ENCODE measurements around the gene FCN3.
"Not testable (repeated sequence)": the region's sequence is repeated elsewhere in the genome, so short reads cannot be mapped to it uniquely, and the experiment has no call there.

The FCN3 gene

DNA sequence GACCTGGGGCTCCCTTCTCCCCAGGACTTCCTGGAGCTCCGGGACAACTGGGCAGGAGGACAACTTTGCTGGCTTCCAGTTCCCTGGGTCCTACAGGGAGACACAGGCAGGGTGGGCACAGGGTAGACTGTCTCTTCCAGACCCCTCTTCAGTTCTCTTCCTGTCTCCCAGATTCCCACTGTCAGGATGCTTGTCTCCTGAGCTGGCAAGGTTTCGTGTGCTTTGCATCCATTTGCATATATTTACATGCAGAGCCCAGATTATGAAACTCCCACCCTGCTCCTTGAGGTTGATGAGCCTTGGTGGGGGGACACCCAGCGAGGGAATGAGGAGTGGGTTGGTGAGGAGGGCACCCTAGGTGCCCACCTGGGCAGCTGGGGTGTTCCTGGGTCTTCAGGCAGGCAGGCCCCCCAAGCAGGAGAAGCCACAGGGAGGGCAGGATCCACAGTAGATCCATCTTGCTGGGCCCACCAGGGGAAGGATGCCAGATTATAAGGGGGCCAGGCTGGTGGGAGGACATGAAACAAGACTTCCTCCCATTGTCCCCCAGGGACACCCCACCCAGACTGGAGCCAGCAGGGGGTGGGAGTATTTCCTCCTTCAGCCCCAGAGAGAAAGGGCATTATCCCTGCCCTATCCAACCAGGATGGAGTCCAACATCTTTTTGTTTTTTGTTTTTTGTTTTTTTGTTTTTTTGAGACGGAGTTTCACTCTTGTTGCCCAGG is at the start of gene FCN3:
Gene FCN3, minus strand, starts transcription at position 463 of the 725 bp plus-strand sequence. Its CDS starts 6 bp downstream, at position 457.
- DNase-seq, result no peak

- DNase-seq, result no peak
Observed at GRCh38 chr1:27423709-27424108, 49.1 kb upstream of the FCN3 start.

DNA sequence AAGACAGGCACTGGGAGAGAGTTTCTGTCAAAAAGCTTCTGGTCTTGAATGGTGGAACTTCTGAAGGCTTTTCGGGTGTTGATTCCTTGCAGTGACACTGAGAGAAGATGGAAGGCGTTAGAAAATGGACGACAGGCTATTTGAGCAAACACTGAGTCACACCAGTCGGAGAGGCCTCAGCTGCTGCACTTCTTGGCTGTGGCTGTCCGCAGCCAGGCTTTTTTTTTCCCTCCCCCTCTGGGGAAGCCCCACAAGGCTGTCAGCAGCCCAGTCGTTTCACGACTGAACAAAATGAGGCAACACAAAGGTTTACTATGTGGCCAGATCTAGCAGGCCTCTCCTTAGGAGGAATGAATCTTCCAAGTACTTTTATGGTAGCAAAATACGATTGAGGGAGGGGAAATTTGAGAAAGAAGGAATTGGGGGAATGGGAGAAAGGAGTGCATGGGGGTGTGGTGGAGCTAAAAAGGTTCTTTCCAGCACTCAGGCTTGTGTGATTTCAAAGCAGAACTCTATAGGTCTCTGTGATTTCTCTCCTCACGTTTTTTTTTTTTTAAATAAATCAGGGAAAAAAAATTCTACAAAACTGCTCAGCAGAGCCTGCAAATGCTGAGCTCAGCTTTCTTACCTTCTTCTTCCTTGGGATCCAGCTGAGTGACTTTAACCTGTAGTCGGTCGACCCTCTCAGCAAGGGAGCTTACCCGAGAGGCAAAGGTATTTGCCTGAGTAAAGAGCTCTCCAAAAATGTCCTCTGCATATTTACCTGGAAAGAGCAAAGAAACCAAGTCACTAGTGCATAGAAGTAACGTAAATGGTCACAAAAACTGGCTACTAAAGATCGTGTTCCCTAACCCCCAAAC is 43.9 kb upstream of the FCN3 start:
- no peak for DNase-seq

DNA sequence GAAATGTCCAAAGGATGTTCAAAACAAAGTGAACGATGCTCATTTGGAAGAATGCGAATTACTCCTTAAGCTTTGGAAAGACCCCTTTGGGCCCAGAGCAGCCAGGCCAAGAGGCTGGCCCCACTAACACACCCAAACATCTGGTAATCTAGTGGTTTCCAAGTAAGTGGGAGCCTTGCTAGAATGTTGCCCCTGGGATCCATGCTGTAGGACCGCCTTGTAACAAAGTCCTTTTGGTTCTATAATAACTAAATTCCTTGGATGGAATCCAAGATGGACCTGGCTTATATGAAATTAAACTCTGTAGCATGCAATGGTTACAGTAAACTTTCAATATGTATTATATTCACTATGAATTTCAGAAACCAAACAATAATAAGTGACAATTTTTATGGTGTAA is 43.1 kb upstream of the FCN3 start:
- DNase-seq, result no peak

GRCh38 chr1:27416387-27417111 is 41.9 kb upstream of the FCN3 start:
- DNase-seq, result no peak

- DNase-seq, result no peak
Observed at GRCh38 chr1:27414091-27414490, 39.5 kb upstream of the FCN3 start.

DNA sequence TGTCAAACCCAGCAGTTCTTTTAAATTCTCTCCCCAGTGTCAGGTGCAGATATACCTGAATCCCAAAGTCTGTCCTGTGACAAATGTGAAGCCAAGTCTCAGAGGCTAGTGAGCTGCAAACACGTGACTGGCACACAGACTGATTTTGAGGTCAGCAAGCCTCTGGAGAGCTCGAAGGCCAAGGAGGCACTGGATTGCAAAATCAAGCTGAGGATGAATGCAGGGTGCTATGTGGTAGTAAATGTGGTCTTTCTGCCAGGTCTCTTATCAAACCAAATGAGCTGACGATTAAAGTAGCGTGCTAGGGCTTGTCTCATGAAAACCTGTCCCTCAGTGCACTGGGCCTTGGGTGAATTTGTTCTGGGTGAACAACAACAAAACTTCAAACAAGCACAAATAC is 38.4 kb upstream of the FCN3 start:
- DNase-seq, result no peak

DNA sequence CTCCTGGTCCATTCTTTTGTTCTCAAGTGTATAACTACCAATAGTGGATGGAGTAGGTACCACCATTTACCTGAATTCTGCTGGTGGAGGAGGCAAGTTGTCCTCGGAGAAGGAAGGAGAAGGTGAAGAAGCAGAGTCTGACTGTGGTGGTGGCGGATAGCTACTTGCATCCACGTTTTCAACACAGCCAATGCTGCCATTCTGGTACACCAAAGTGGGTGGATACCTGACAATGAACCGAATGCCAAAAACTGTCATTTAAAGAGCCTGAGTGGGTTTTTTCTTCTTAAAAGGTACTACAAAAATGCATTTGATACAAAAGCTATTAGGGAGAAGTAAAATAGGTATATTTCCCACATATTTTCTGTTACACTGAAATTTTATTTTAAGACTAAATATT is 37.9 kb upstream of the FCN3 start:
- no peak for DNase-seq

DNA sequence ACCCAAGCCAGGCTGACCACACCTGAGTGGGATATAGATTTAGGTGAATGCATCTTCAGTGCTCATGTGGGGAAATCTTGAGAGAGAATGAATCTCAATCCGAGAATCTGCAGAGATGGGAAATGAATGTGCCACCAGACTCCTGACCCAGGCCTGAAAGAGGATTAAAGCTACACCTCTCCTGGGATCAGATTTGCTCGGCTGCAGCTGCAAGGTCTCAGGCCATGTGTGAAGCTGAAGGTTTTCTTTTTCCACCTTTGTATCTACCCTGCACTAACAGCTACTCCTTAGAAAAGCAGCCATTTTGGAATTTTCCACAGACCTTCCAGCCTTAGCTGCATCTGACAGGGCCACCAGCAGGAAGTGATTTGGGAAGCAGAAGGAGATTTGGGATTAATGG is 36.1 kb upstream of the FCN3 start:
- no peak for DNase-seq

- DNase-seq, result no peak
Observed at GRCh38 chr1:27409669-27410068, 35.0 kb upstream of the FCN3 start.

DNA sequence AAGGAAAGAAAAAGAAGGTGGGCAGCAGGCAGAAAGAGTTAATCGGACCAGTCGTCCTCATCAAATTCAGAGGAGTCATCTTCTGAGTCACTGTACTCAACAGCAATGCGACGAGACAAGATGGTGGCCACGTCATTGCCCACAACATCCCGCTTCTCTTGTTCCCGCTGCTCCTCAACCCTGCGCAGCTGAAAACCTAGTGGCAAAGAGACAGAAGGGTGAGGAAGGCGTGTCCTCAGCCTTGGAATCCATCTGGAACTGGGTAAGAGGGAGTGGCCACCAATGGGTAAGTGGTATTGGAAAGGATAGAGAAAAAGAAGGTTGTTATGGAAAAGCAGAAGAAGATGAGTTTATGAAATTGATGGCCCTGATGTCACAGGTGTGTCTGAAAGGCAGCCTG is 33.5 kb upstream of the FCN3 start:
- DNase-seq, result no peak

DNA sequence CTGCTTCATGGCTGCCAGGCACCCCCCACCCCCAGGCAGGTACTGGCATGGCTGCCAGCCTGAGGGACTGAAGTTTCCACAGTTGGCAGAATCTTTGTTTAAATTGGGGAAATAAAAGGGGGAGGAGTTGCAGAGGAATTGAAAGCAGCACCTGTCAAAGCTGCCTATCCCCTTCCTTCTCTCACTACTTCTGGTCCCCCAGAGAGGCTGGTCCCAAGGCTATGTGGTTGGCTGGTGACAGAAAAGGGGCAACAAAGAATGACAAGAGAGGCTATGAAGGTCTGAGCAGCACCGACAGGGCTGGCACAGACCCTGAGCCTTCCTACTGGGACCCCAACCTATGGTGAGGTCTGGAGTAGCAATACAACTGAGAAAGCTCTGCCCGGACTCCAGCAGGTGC is 32.2 kb upstream of the FCN3 start:
- DNase-seq, result not testable (repeated sequence)

DNA sequence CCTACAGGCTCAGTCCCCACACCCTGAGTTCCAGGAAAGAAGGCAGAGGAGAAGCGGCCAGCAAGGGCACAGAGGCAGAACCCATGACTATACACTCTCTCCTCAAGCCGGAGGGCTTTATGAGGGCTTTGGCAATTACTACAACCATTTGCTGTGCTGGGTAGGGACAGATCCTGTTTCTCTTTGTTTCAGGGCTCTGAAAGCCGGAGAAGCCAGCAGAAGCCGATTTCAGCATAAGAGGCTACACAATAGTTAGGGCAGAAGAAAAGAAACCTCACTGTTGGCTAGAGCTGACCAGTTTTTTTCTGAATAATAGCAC is 31.7 kb upstream of the FCN3 start:
- no peak for DNase-seq

- not testable (repeated sequence) for DNase-seq
Observed at GRCh38 chr1:27405598-27406361, 31.2 kb upstream of the FCN3 start.

GRCh38 chr1:27405074-27405473 is 30.4 kb upstream of the FCN3 start:
- DNase-seq, result no peak

GRCh38 chr1:27403931-27404330 is 29.3 kb upstream of the FCN3 start:
- no peak for DNase-seq

GRCh38 chr1:27403065-27403726 is 28.6 kb upstream of the FCN3 start:
- DNase-seq, result no peak

DNA sequence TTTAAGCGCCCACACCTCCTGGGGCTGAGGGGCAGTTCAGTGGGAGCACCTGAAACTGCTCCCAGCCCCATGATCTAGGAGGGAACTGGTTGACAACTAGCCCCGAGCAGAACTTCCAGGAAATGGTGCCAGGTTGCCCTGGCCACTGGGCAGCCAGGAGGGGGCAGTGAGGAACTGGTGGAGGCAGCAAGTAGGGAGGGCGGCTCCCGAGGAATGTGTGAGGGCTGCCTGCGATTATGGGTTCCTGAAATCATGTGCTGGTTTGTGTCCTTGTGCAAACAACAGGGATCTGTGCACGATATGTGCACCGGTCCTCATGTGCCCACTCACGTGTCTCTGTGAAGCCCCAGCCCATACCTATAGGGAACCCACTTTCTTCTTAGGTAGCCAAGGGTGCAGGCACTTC is 27.7 kb upstream of the FCN3 start:
- no peak for DNase-seq

- no peak for DNase-seq
Observed at GRCh38 chr1:27400963-27401341, 26.3 kb upstream of the FCN3 start.

- no peak for DNase-seq
Observed at GRCh38 chr1:27400082-27400962, 25.7 kb upstream of the FCN3 start.

DNA sequence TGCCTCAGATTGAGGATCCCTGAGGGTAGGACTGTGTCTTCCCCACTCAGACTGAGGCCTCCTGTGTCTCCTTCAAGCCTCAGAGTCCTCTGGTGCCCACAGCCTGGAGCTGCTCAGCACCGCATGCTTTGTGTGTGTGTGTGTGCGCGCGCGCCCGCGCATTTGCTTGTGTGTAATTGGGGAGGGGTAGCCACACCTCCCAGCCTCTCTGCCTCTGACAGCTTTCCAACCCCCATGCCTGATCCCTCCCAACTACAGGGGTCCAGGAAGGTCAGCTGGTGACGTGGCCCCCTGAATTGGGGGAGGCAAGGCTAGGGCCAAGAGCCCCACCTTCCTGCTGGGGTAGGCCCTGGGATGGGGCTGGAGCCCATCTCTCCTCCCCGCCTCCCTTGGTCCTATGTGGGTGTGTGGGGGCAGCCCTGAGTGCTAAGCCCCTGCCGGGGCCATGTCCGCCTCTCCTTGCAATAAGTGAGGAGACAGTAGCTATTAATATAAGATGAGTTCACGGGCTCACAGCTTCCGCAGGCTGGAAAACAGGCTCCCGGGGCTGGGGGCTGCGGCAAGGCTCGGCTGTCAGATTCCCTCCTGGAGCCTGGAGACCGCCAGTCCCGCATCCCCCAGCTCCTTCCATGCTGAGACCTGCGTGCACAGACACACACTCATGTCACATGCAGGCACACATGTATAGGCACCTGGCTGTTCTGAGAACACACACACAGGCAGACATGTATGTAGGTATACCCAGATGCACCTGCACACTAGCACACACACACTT is 24.8 kb upstream of the FCN3 start:
- DNase-seq, result no peak

Measured in activated CD4-positive, alpha-beta T cell treated with anti-CD3 and anti-CD28 coated beads for 1 hour (primary cell).